Activated CD8-positive, alpha-beta T cell treated with anti-CD3 and anti-CD28 coated beads for 36 hours (primary cell): ENCODE measurements around the gene MBTPS1. TPM values are rescaled to one million over a fixed set of nuclear protein-coding genes. Genes with fewer than 3 reads are reported as not detected.

Source experiments
- ATAC-seq: fragments of 200-7000 bp; cut with Tn5 transposase; one replicate; pipeline ENCODE4 v1.10.0; 2021; ENCODE audit warnings: mild to moderate bottlenecking, moderate library complexity
- CTCF ChIA-PET: fragments of 350-600 bp; sonication (Branson Sonifier 250); formaldehyde crosslinking; loops from one replicate; lab custom pipeline; 2021; ENCODE audit warnings: antibody characterized with exemption; lab: Charles Lee
- POLR2A ChIA-PET: fragments of 350-600 bp; sonication (Branson Sonifier 250); formaldehyde crosslinking; loops from one replicate; lab custom pipeline; 2021; ENCODE audit warnings: antibody characterized with exemption; lab: Charles Lee
- DNase-seq: peaks from one replicate; pipeline ENCODE4 v3.0.0-alpha.2; 2020
- H3K27ac Mint-ChIP-seq: one replicate; pipeline ENCODE4 v1.8.0; 2021; ENCODE audit warnings: mild to moderate bottlenecking, mixed read lengths
- H3K27me3 Mint-ChIP-seq: one replicate; pipeline ENCODE4 v1.8.0; 2021; ENCODE audit warnings: mixed read lengths
- H3K36me3 Mint-ChIP-seq: one replicate; pipeline ENCODE4 v1.8.0; 2021; ENCODE audit warnings: low read depth, mixed read lengths
- H3K4me1 Mint-ChIP-seq: one replicate; pipeline ENCODE4 v1.8.0; 2021; ENCODE audit warnings: low read depth, mixed read lengths
- H3K4me3 Mint-ChIP-seq: one replicate; pipeline ENCODE4 v1.8.0; 2021; ENCODE audit warnings: mild to moderate bottlenecking, moderate library complexity, mixed read lengths
- H3K9me3 Mint-ChIP-seq: one replicate; pipeline ENCODE4 v1.8.0; 2021; ENCODE audit warnings: mixed read lengths
- intact Hi-C: fragments of 100-400 bp; cut with micrococcal nuclease; formaldehyde crosslinking; loops from one replicate; pipeline ENCODE4 v1.10.0; 2022
- total RNA-seq, 2 experiments: library from RNA; stranded (reverse); gene quantifications; one replicate each; pipeline ENCODE4 v1.2.3, GENCODE V29; 2021
- TF ChIP-seq, protein P1 (sequence below): fragments of 200-600 bp; IDR thresholded peaks from one replicate; pipeline ENCODE4 v1.8.0; 2022; ENCODE audit warnings: antibody characterized with exemption, mild to moderate bottlenecking

Gene MBTPS1
- total RNA-seq, 2 experiments from 2014 or later = 31.5 to 31.7 TPM

DNA sequence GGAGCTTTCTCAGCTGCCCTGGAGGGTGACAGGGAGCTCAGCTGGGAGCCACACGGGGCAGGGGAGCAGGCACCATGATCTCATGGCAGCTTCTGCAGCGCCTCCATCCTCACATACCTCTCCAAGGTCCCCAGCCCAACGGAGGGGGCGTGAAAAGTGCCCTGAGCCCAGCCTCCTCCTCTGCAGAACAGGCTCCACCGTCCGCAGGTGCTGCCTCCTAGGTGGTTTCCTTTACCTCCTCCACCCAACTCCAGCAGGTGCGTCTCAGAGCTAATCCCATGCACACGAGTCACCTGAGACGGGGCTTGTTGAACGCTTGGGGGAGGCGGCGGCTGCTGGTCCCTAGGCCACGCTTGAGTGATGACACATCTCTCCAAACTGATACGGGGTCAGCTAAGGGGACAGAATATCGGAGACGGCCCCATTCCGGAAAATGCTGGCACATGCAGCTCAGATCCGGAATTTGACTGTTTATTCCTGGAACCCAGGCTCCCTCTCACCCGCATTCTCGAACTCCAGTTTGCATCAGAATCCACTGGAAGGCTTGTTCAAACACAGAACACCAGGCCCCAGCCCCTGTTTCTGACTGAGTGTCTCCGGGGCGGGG lies 73.8 kb downstream of the MBTPS1 start:
- H3K4me3 Mint-ChIP-seq = no peak overlapping the region
- no peaks in the 10 kb centered on the region for H3K36me3 Mint-ChIP-seq
- TF ChIP-seq, protein P1, sequence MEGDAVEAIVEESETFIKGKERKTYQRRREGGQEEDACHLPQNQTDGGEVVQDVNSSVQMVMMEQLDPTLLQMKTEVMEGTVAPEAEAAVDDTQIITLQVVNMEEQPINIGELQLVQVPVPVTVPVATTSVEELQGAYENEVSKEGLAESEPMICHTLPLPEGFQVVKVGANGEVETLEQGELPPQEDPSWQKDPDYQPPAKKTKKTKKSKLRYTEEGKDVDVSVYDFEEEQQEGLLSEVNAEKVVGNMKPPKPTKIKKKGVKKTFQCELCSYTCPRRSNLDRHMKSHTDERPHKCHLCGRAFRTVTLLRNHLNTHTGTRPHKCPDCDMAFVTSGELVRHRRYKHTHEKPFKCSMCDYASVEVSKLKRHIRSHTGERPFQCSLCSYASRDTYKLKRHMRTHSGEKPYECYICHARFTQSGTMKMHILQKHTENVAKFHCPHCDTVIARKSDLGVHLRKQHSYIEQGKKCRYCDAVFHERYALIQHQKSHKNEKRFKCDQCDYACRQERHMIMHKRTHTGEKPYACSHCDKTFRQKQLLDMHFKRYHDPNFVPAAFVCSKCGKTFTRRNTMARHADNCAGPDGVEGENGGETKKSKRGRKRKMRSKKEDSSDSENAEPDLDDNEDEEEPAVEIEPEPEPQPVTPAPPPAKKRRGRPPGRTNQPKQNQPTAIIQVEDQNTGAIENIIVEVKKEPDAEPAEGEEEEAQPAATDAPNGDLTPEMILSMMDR = no peak
- peaks cover 23% of the 10 kb centered on the region for H3K27me3 Mint-ChIP-seq
- CTCF ChIA-PET = no interaction called here
- POLR2A ChIA-PET = interaction anchor here (0.8 kb wide), 2 partner anchors 13 to 221 kb away, joined by 3 read pairs; no protein-coding TSS in a partner anchor
- H3K4me1 Mint-ChIP-seq = peaks cover 3% of the 10 kb centered on the region
- intact Hi-C loops = no loop called here
- H3K27ac Mint-ChIP-seq = no peak overlapping the region
- H3K9me3 Mint-ChIP-seq = no peaks in the 10 kb centered on the region
- DNase-seq (no peak), ATAC-seq (no peak)

DNA sequence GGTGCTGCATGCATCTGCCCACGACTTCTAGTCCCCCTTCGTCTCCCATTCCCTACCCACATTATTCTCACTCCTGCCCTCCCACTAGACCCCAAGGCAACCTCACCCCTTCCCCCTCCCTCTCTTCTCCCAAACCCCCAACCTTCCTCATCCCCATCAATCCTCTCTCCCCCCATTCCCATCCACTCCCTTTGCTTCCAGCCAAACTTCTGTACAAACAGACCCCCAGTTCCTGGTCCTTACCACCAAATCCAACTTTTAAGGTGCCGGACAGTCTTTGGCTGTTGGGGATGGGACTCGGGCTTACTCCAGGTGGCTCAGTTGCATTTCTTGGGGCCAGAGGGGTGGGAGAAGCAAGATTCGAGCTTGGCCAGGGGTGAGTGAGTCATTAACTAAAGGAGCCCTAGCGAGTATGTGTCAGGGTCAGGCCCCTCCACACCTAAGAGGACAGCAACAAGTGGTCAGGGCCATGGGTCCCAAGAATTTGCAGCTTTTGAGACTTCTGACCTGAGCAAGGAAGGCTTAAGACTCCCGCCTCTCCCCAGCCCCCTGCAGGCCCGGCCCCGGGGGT lies 74.3 kb downstream of the MBTPS1 start, which contains the start of gene SLC38A8:
TSS of gene SLC38A8 (minus strand) at position 488 of the 571 bp plus-strand sequence. CDS start 638 bp downstream, outside the sequence.
- Mint-ChIP-seq H3K36me3 (no peaks in the 10 kb centered on the region), H3K4me1 (peaks cover 3% of the 10 kb centered on the region), H3K4me3 (no peak within 1 kb of the TSS), H3K27me3 (peaks cover 23% of the 10 kb centered on the region), H3K9me3 (no peaks in the 10 kb centered on the region), H3K27ac (no peak within 1 kb of the TSS)
- no peak for DNase-seq
- ChIA-PET POLR2A (interaction anchor here (0.8 kb wide), 2 partner anchors 13 to 221 kb away, joined by 3 read pairs; no protein-coding TSS in a partner anchor), CTCF (no interaction called here)
- no peak for ATAC-seq
- intact Hi-C loops = no loop called here
- TF ChIP-seq, protein P1 = no peak

- CTCF ChIA-PET = interaction anchor here (1.3 kb wide), 1 partner anchor 21 kb away, joined by 4 read pairs; no protein-coding TSS in a partner anchor
- Mint-ChIP-seq H3K9me3 (no peaks in the 10 kb centered on the region), H3K4me1 (peaks cover 3% of the 10 kb centered on the region), H3K27me3 (peaks cover 23% of the 10 kb centered on the region), H3K4me3 (no peak overlapping the region), H3K27ac (no peak overlapping the region), H3K36me3 (no peaks in the 10 kb centered on the region)
- no peak for ATAC-seq
- POLR2A ChIA-PET = no interaction called here
- DNase-seq = no peak
- TF ChIP-seq, protein P1 = no peak
- intact Hi-C loops = no loop called here
Measured at GRCh38 chr16:84041881-84042280, 74.9 kb downstream of the MBTPS1 start.

GRCh38 chr16:84040823-84041820 lies 75.6 kb downstream of the MBTPS1 start:
- no peak overlapping the region for H3K27ac Mint-ChIP-seq
- no peak overlapping the region for H3K4me3 Mint-ChIP-seq
- no peaks in the 10 kb centered on the region for H3K36me3 Mint-ChIP-seq
- ATAC-seq = no peak
- peaks cover 3% of the 10 kb centered on the region for H3K4me1 Mint-ChIP-seq
- H3K27me3 Mint-ChIP-seq = peaks cover 23% of the 10 kb centered on the region
- intact Hi-C loops = no loop called here
- TF ChIP-seq, protein P1 = no peak
- ChIA-PET CTCF (interaction anchor here (1.0 to 1.8 kb wide), 3 partner anchors 22 to 114 kb away, joined by 4 to 8 read pairs (median 4); no protein-coding TSS in a partner anchor), POLR2A (no interaction called here)
- no peak for DNase-seq
- peaks cover 3% of the 10 kb centered on the region for H3K9me3 Mint-ChIP-seq
